HepG2 (cell line): ENCODE results near the gene E2F1. TPM values are rescaled to one million over a fixed set of nuclear protein-coding genes. Genes with fewer than 3 reads are reported as not detected.

Experiments
- ATAC-seq: fragments of 200-7000 bp; cut with Tn5 transposase; 3 replicates; pipeline ENCODE4 v1.9.1; 2020; ENCODE audit warnings: mild to moderate bottlenecking, moderate library complexity
- BruUV-seq: library from RNA; stranded (reverse); fragments of 400-500 nt; replicated peaks from 2 replicates; lab custom pipeline; 2021; lab: Mats Ljungman, UMichigan
- CTCF ChIA-PET: fragments of 300-600 bp; formaldehyde crosslinking; extraction: SDS; loops from one replicate; lab custom pipeline; 2021; ENCODE audit warnings: low total read pairs, inconsistent platforms, low intra/inter-chr PET ratio; lab: Yijun Ruan, JAX
- POLR2A ChIA-PET: fragments of 350-600 bp; sonication (Branson Sonifier 250); formaldehyde crosslinking; loops from one replicate; lab custom pipeline; 2020; ENCODE audit warnings: antibody characterized with exemption, inconsistent platforms; lab: Yijun Ruan, JAX
- DNase-seq: peaks from one replicate; pipeline ENCODE4 v3.0.0-alpha.2; 2015; ENCODE audit warnings: low spot score
- FAIRE-seq: peaks from 3 replicates; lab custom pipeline; 2011; peaks lifted over from hg19 to GRCh38; lab: Jason Lieb, UNC
- H2AFZ ChIP-seq: one replicate; pipeline ENCODE4 v1.6.1; 2011; ENCODE audit warnings: low read length, inconsistent platforms
- H3K27ac ChIP-seq: fragments of 300-600 bp; 3 replicates; pipeline ENCODE4 v1.8.0; 2011; ENCODE audit warnings: mixed run types, mild to moderate bottlenecking, mixed read lengths, low read length, inconsistent platforms; ENCODE audit not compliant: insufficient read depth; ENCODE audit errors: extremely low read length
- H3K27me3 ChIP-seq, 2 experiments: fragments of 200-600 bp in 1 of 2; 2 replicates in 1 of 2; 3 replicates in 1 of 2; pipeline versions ENCODE4 v1.6.0 to v1.8.0; 2011; ENCODE audit warnings: low read length in 2 of 2, mild to moderate bottlenecking in 2 of 2, moderate library complexity in 2 of 2, inconsistent platforms in 1 of 2; ENCODE audit not compliant: insufficient read depth in 2 of 2, control insufficient read depth in 1 of 2
- H3K36me3 ChIP-seq, 2 experiments: fragments of 200-600 bp in 1 of 2; replicated peaks in 1 of 2; 2 replicates in 1 of 2; 3 replicates in 1 of 2; pipeline versions ENCODE4 v1.5.1 to v1.8.0; 2011; ENCODE audit warnings: low read length in 2 of 2, inconsistent platforms in 1 of 2; ENCODE audit not compliant: insufficient read depth in 2 of 2, control insufficient read depth in 1 of 2
- H3K4me1 ChIP-seq: 2 replicates; pipeline ENCODE4 v1.5.1; 2012; ENCODE audit warnings: low read length, inconsistent platforms; ENCODE audit not compliant: insufficient read depth
- H3K4me2 ChIP-seq: 2 replicates; pipeline ENCODE4 v1.6.0; 2011; ENCODE audit warnings: low read depth, low read length, inconsistent platforms
- H3K4me3 ChIP-seq, 3 experiments: fragments of 200-600 bp in 1 of 3; sonication (generic), shearing (Covaris generic) in 1 of 3; replicated peaks in 1 of 3; 2 replicates each; pipeline ENCODE4 v1.5.1; 2011 to 2016; ENCODE audit warnings: low read length in 3 of 3, inconsistent platforms in 2 of 3, low read depth in 2 of 3, mild to moderate bottlenecking in 2 of 3, control low read depth in 1 of 3, mixed read lengths in 1 of 3; ENCODE audit not compliant: insufficient read depth in 1 of 3
- H3K79me2 ChIP-seq: one replicate; pipeline ENCODE4 v1.6.1; 2011; ENCODE audit warnings: low read length, inconsistent platforms; ENCODE audit not compliant: insufficient read depth
- H3K9ac ChIP-seq: 2 replicates; pipeline ENCODE4 v1.6.0; 2011; ENCODE audit warnings: mild to moderate bottlenecking, low read depth, low read length, inconsistent platforms; ENCODE audit not compliant: insufficient read depth
- H3K9me3 ChIP-seq: 2 replicates; pipeline ENCODE4 v1.5.1; 2012; ENCODE audit warnings: mild to moderate bottlenecking, low read length
- H4K20me1 ChIP-seq: 2 replicates; pipeline ENCODE4 v1.6.0; 2011; ENCODE audit warnings: inconsistent platforms, mild to moderate bottlenecking, low read length, moderate library complexity; ENCODE audit not compliant: insufficient read depth
- FOXA1 ChIP-seq, 2 experiments: fragments of 450-650 bp in 1 of 2; sonication (generic) in 1 of 2; formaldehyde crosslinking in 1 of 2; IDR thresholded peaks; 2 replicates each; pipeline versions ENCODE4 v1.4.0 to v1.6.1; 2016 to 2020; ENCODE audit warnings: missing genetic modification reagents in 1 of 2
- HNF4A ChIP-seq: sonication (generic); formaldehyde crosslinking; IDR thresholded peaks from 2 replicates; pipeline ENCODE4 v1.4.0; 2020; ENCODE audit warnings: missing genetic modification reagents
- HOXA7 ChIP-seq: sonication (generic); formaldehyde crosslinking; IDR thresholded peaks from 2 replicates; pipeline ENCODE4 v1.8.1; 2022; ENCODE audit warnings: mild to moderate bottlenecking, missing genetic modification reagents, moderate library complexity
- ISX ChIP-seq: sonication (generic); formaldehyde crosslinking; conservative IDR thresholded peaks from 2 replicates; pipeline ENCODE4 v1.5.0; 2020; ENCODE audit warnings: missing genetic modification reagents
- MIER3 ChIP-seq: IDR thresholded peaks from 2 replicates; pipeline ENCODE4 v1.6.1; 2016; ENCODE audit warnings: missing compliant biosample characterization, borderline replicate concordance
- RXRA ChIP-seq: sonication (generic); formaldehyde crosslinking; IDR thresholded peaks from 2 replicates; pipeline ENCODE4 v1.5.1; 2020; ENCODE audit warnings: missing genetic modification reagents
- SKI ChIP-seq: fragments of 450-650 bp; IDR thresholded peaks from one replicate; pipeline ENCODE4 v1.6.1; 2018; ENCODE audit warnings: mild to moderate bottlenecking; ENCODE audit not compliant: partially characterized antibody
- SNAPC2 ChIP-seq: sonication (generic); formaldehyde crosslinking; IDR thresholded peaks from 2 replicates; pipeline ENCODE4 v1.8.1; 2022; ENCODE audit warnings: mild to moderate bottlenecking, missing genetic modification reagents
- ZBTB42 ChIP-seq: sonication (generic); formaldehyde crosslinking; IDR thresholded peaks from 2 replicates; pipeline ENCODE4 v1.5.0; 2020; ENCODE audit warnings: mild to moderate bottlenecking, missing genetic modification reagents
- ZBTB7A ChIP-seq: sonication (generic); formaldehyde crosslinking; IDR thresholded peaks from 2 replicates; pipeline ENCODE4 v1.8.0; 2022; ENCODE audit warnings: mild to moderate bottlenecking, missing genetic modification reagents
- ZBTB7B ChIP-seq: sonication (generic); formaldehyde crosslinking; IDR thresholded peaks from 2 replicates; pipeline ENCODE4 v1.4.0; 2020; ENCODE audit warnings: missing genetic modification reagents
- ZBTB8A ChIP-seq: sonication (generic); formaldehyde crosslinking; IDR thresholded peaks from 2 replicates; pipeline ENCODE4 v1.4.0; 2020; ENCODE audit warnings: mild to moderate bottlenecking, low read depth, missing genetic modification reagents, borderline replicate concordance
- ZC3H13 ChIP-seq: sonication (generic); formaldehyde crosslinking; IDR thresholded peaks from 2 replicates; pipeline ENCODE4 v1.8.1; 2023; ENCODE audit warnings: mild to moderate bottlenecking, missing genetic modification reagents, moderate library complexity
- ZNF235 ChIP-seq: sonication (generic); formaldehyde crosslinking; IDR thresholded peaks from 2 replicates; pipeline ENCODE4 v1.8.1; 2023; ENCODE audit warnings: mild to moderate bottlenecking, missing genetic modification reagents, borderline replicate concordance
- ZNF451 ChIP-seq: sonication (generic); formaldehyde crosslinking; IDR thresholded peaks from 2 replicates; pipeline ENCODE4 v1.5.0; 2020; ENCODE audit warnings: mild to moderate bottlenecking, missing genetic modification reagents
- ZNF614 ChIP-seq: IDR thresholded peaks from 2 replicates; pipeline ENCODE4 v1.6.1; 2018; ENCODE audit warnings: missing biosample characterization, missing genetic modification reagents, inconsistent platforms, borderline replicate concordance
- ZNF672 ChIP-seq: sonication (generic); formaldehyde crosslinking; IDR thresholded peaks from 2 replicates; pipeline ENCODE4 v1.8.1; 2022; ENCODE audit warnings: missing genetic modification reagents
- WGBS: methylation state at CpG from one replicate; pipeline ENCODE4 v1.1.6; 2017; ENCODE audit warnings: low lambda C conversion rate; 5-methylcytosine and 5-hydroxymethylcytosine counted together
- in situ Hi-C: cut with HindIII; loops from 2 replicates; pipeline ENCODE4 v1.10.0; 2017; ENCODE audit warnings: low pct_unique_long_range_greater_than_20kb; ENCODE audit not compliant: extremely low pct_ligation_motif_present
- intact Hi-C: fragments of 100-400 bp; cut with micrococcal nuclease; formaldehyde crosslinking; loops from one replicate; pipeline ENCODE4 v1.10.0; 2022; ENCODE audit not compliant: unreplicated experiment
- polyA plus RNA-seq, 8 experiments: library from polyadenylated mRNA; depleted of rRNA in 3 of 8; stranded (reverse) in 7 of 8; unstranded in 1 of 8; fragments of >200 nt; fragmentation: Illumina TruSeq in 4 of 8; extraction: Trizol in 4 of 8; gene quantifications; 2 replicates each; pipeline versions ENCODE4 v1.2.1 to v1.2.3, GENCODE V29; 2011 to 2016; ENCODE audit warnings: low read depth in 4 of 8, missing spikeins in 1 of 8, mixed read lengths in 1 of 8; ENCODE audit not compliant: insufficient read depth in 1 of 8
- total RNA-seq, 5 experiments: library from RNA; depleted of rRNA; stranded (reverse); fragments of >200 nt; fragmentation: Illumina TruSeq; extraction: Trizol; gene quantifications; 2 replicates each; pipeline ENCODE4 v1.2.3, GENCODE V29; 2016; ENCODE audit warnings: low read depth in 1 of 5
- TF ChIP-seq, protein P1 (sequence below): sonication (generic); formaldehyde crosslinking; IDR thresholded peaks from 2 replicates; pipeline ENCODE4 v1.8.0; 2022; ENCODE audit warnings: missing genetic modification reagents, mild to moderate bottlenecking, moderate library complexity, borderline replicate concordance
- TF ChIP-seq, protein P2 (sequence below): sonication (generic); formaldehyde crosslinking; IDR thresholded peaks from 2 replicates; pipeline ENCODE4 v1.4.0; 2020; ENCODE audit warnings: mild to moderate bottlenecking, missing genetic modification reagents
- TF ChIP-seq, protein P3 (sequence below): IDR thresholded peaks from 2 replicates; pipeline ENCODE4 v1.6.1; 2016; ENCODE audit warnings: missing biosample characterization, missing genetic modification reagents, low read depth
- TF ChIP-seq, protein P4 (sequence below): sonication (generic); formaldehyde crosslinking; IDR thresholded peaks from 2 replicates; pipeline ENCODE4 v1.4.0; 2020; ENCODE audit warnings: mild to moderate bottlenecking, missing genetic modification reagents

The E2F1 gene
- total and polyA plus RNA-seq, 2 of the 13 experiments (the other 11 are each of a cell fraction or from before 2014, with no cell fraction given): 25.5 to 39.4 TPM

DNA sequence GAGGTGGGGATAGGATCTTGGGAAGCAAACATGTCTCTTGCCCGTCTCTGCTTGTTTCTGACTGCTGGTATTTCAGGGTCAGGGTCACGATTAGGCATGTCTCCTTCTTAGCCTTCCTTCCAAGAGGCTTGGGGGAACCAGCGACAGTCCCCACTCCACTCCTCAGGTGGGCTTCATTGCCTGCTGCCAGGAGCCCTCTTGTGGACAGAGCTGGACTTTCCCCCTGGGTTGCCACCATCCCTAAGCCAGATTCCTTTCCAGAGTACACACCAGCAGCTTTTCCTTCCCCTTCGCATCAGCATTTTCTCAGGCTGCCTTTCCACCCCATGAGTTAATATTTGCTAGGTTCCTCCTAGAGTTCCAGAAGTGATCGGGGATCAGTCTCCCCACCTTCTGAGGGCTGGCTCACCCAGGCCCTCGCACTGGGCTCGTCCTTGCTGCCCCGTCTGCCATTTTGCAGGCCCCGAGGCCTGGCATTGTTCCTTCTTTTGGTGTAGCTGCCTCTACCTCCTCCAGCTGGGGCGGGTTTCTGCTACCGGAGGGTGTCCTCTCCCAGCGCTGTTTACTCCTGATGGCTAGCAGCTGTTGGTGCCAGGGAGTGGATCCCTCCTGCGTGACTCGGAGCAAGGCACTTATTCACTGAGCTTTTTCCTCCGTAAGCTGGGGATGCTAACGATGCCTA lies 32.8 kb downstream of the E2F1 start:
- intact Hi-C loops: loop anchor here (2.0 to 5.0 kb wide), 2 partner anchors 136 to 197 kb away; no protein-coding TSS in a partner anchor
- ChIA-PET CTCF (interaction anchor here (0.6 to 4.7 kb wide), 7 partner anchors 33 to 259 kb away, joined by 3 to 53 read pairs (median 4); partner anchors contain the start of gene ZNF341), POLR2A (interaction anchor here (0.8 to 2.2 kb wide), 6 partner anchors 10 to 164 kb away, joined by 3 to 24 read pairs (median 4); partner anchors contain the start of genes CBFA2T2 and ZNF341)
- H3K4me3 ChIP-seq: no peak overlapping the region
- no peak overlapping the region for H2AFZ ChIP-seq
- H3K27me3 ChIP-seq: no peaks in the 10 kb centered on the region
- DNase-seq (peak; percentile 75), ATAC-seq (peak; percentile 73), FAIRE-seq (peak; percentile 82)
- BruUV-seq: no TSS peak
- no peaks in the 10 kb centered on the region for H4K20me1 ChIP-seq
- H3K4me2 ChIP-seq: no peak overlapping the region
- 57% methylated on average over 16 of the region's 16 CpGs for WGBS
- peaks cover 12 to 19% of the 10 kb centered on the region in 2 experiments; a peak in 4 of 5 replicates for H3K36me3 ChIP-seq
- H3K27ac ChIP-seq: no peak overlapping the region
- peaks cover 37% of the 10 kb centered on the region for H3K4me1 ChIP-seq
- H3K79me2 ChIP-seq: no peaks in the 10 kb centered on the region
- in situ Hi-C loops: loop anchor here (5.0 kb wide), 1 partner anchor 191 kb away; no protein-coding TSS in a partner anchor
- H3K9me3 ChIP-seq: no peaks in the 10 kb centered on the region
- no peak overlapping the region for H3K9ac ChIP-seq
- TF ChIP-seq ZC3H13 (CRISPR knock-in tag): peak; percentile 25; the same call in 1 of the 2 replicates
- TF ChIP-seq HNF4A (CRISPR knock-in tag): no peak
- TF ChIP-seq ZNF672: no peak
- TF ChIP-seq ZNF235 (CRISPR knock-in tag): no peak
- TF ChIP-seq, protein P1, sequence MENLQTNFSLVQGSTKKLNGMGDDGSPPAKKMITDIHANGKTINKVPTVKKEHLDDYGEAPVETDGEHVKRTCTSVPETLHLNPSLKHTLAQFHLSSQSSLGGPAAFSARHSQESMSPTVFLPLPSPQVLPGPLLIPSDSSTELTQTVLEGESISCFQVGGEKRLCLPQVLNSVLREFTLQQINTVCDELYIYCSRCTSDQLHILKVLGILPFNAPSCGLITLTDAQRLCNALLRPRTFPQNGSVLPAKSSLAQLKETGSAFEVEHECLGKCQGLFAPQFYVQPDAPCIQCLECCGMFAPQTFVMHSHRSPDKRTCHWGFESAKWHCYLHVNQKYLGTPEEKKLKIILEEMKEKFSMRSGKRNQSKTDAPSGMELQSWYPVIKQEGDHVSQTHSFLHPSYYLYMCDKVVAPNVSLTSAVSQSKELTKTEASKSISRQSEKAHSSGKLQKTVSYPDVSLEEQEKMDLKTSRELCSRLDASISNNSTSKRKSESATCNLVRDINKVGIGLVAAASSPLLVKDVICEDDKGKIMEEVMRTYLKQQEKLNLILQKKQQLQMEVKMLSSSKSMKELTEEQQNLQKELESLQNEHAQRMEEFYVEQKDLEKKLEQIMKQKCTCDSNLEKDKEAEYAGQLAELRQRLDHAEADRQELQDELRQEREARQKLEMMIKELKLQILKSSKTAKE: no peak
- no peak for TF ChIP-seq ZBTB7A (CRISPR knock-in tag)
- TF ChIP-seq SKI: no peak
- TF ChIP-seq, protein P2, sequence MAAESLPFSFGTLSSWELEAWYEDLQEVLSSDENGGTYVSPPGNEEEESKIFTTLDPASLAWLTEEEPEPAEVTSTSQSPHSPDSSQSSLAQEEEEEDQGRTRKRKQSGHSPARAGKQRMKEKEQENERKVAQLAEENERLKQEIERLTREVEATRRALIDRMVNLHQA (CRISPR knock-in tag): no peak
- no peak for TF ChIP-seq ZBTB42
- TF ChIP-seq SNAPC2 (CRISPR knock-in tag): no peak
- no peak for TF ChIP-seq FOXA1 (IDR thresholded peaks at IDR 0.05)
- peak; percentile 44 for TF ChIP-seq FOXA1 (CRISPR knock-in tag; IDR thresholded peaks at IDR 0.05)
- no peak for TF ChIP-seq ZNF614 (CRISPR knock-in tag)
- TF ChIP-seq, protein P3, sequence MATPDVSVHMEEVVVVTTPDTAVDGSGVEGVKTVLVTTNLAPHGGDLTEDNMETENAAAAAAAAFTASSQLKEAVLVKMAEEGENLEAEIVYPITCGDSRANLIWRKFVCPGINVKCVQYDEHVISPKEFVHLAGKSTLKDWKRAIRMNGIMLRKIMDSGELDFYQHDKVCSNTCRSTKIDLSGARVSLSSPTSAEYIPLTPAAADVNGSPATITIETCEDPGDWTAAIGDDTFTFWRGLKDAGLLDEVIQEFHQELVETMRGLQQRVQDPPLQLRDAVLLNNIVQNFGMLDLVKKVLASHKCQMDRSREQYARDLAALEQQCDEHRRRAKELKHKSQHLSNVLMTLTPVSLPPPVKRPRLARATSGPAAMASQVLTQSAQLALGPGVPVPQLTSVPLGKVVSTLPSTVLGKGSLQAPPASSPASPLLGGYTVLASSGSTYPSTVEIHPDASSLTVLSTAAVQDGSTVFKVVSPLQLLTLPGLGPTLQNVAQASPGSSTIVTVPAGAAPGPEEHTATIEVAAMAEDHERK (CRISPR knock-in tag): no peak
- TF ChIP-seq, protein P4, sequence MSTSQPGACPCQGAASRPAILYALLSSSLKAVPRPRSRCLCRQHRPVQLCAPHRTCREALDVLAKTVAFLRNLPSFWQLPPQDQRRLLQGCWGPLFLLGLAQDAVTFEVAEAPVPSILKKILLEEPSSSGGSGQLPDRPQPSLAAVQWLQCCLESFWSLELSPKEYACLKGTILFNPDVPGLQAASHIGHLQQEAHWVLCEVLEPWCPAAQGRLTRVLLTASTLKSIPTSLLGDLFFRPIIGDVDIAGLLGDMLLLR (CRISPR knock-in tag): no peak
- no peak for TF ChIP-seq ISX (CRISPR knock-in tag)
- TF ChIP-seq MIER3 (CRISPR knock-in tag): no peak
- TF ChIP-seq RXRA (CRISPR knock-in tag): peak; percentile 33; the same call in 1 of the 2 replicates
- no peak for TF ChIP-seq ZBTB8A (CRISPR knock-in tag)
- TF ChIP-seq ZBTB7B (CRISPR knock-in tag): peak; percentile 94
- no peak for TF ChIP-seq HOXA7
- no peak; the same call in 1 of the 2 replicates for TF ChIP-seq ZNF451 (CRISPR knock-in tag)
